GM10266 (cell line): ENCODE measurements around the gene GALNT13.

Experiments used
- DNase-seq: peaks from one replicate; pipeline ENCODE4 v3.0.0; 2012; ENCODE audit errors: extremely low spot score
- CTCF ChIP-seq: IDR thresholded peaks from 2 replicates; pipeline ENCODE4 v1.5.1; 2012; ENCODE audit warnings: mild to moderate bottlenecking, low read depth; ENCODE audit not compliant: control insufficient read depth, insufficient read depth; ENCODE audit errors: missing control alignments

GALNT13 gene

DNA sequence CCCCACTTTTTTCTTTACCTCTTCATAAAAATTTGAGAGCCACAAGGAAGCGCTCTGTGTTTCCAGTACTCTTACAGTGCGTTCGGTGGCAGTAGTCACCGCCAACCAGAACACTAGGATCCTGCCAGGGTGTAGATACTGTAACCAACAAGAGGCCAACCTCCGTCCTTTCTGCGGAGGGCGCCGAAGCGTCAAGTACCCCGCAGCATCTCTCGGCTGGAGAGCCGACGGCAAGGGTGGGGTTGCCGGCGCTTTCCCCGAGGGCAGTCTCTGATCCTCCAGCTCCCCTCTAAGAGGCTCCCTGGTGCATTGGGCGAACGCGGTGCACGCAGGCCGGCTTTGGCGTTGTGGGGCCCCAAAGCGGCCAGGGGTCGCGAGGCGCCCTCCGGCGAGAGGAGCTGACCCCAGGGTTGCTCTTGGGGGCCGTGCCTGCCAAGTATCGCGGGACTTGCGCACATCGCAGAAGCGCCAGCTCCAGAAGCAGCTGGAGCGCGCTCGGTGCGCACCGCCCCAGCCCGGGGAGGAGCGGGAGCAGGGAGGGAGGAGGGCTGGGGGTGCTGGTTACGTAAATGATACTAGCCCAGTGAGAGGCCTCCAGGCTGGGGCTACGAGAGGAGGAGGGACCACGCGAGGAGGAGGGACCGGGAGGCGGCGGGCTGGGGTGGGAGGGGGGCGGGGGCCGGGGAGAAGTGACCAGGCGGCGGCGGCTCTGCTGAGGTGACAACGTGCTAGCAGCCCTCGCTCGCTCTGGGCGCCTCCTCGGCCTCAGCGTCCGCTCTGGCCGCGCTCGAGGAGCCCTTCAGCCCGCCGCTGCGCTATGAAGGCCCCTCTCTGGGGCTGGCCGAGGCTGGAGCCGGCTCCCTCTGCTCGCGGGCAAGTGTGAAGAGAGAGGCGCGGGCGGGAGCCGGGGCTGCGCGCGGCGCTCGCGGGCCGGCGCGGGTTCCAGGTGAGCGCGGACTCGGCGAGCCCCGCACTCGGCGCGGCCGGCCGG lies at the start of gene GALNT13:
Gene GALNT13 (plus strand): TSS at position 692 of the 991 bp plus-strand sequence.
- DNase-seq = no peak

DNA sequence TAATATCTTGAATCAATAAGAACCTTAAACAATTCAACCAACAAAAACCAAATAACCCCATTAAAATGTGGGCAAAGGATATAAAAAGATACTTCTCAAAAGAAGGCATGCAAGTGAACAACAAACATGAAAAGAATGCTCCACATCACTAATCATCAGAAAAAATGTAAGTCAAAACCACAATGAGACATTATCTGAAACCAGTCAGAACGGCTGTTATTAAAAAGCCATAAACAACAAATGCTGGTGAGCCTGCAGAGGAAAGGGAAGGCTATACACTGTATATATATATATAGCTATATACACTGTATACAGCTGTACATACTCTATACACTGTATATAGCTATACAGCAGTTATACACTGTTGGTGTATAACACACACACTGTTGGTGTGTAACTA lies 47.8 kb upstream of the GALNT13 start:
- TF ChIP-seq CTCF = no peak
- no peak for DNase-seq

More for the DNA sequence above, at the start of gene GALNT13:
- no peak for TF ChIP-seq CTCF

- no peak for TF ChIP-seq CTCF
Observed at GRCh38 chr2:153828335-153828734, 43.4 kb upstream of the GALNT13 start.

DNA sequence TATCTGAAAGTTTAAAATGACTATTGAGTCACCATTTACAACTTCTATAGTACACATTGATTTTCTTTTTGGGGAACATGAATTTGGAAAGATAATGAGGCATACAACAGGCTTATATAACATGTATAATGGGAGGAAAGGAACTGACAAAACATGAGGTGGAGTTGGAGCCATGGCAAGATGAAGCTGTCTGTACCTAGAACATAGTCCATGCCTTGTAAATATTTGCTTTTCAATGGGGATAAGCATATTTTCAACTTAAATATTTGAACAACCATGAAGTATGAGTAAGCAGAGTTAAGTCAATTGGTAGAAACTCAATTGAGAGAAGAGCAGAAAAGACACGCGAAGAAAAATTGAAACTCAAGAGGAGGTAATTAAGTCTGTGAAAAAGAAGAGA lies 37.1 kb upstream of the GALNT13 start:
- no peak for TF ChIP-seq CTCF

More at GRCh38 chr2:153828335-153828734, 43.4 kb upstream of the GALNT13 start:
- no peak for DNase-seq

DNA sequence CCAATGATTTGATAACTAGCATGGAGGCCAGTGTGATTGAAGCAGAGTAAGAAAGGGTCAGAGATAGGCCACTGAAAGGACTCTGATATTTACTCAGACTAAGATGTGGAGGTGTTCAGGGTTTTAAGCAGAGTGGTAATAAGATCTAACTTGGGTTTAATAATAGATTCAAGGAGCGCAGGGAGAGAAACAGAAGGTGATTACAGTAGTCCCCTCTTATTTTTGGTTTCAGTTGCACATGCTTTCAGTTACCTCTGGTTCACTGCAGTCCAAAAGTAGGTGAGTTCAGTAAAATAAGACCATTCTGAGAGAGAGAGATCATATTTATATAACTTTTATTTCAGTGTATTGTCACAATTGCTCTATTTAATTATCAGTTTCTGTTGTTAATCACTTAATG lies 13.5 kb upstream of the GALNT13 start:
- no peak for DNase-seq
- TF ChIP-seq CTCF = no peak

More for the DNA sequence above, 37.1 kb upstream of the GALNT13 start:
- no peak for DNase-seq

DNA sequence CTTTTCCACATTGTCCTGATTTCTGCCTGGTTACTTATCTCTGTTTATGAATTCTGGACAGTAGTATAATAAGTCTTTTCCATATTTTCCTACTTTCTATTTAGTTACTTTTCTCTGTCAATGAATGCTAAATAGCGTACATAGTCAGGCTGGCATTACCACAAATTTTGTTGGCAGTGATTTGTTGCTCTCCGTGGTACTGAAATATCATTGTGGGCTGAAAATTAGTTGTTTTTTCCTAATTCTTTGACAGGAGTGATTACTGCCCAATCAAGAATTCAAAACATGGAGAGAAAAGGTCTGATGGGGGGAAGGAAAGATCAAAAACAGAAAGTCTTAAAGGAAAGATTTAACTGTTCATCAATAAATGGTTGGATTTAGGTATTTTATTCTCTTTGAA lies 7.7 kb upstream of the GALNT13 start:
- no peak for DNase-seq
- no peak for TF ChIP-seq CTCF

- no peak for DNase-seq
- no peak for TF ChIP-seq CTCF
Observed at GRCh38 chr2:153866595-153866994, 5.1 kb upstream of the GALNT13 start.
